ENCODE results near the gene ZNF649.

ZNF649 gene

GRCh38 chr19:51884713-51885112 lies 20.1 kb downstream of the ZNF649 start:
- TF ChIP-seq, protein P1, sequence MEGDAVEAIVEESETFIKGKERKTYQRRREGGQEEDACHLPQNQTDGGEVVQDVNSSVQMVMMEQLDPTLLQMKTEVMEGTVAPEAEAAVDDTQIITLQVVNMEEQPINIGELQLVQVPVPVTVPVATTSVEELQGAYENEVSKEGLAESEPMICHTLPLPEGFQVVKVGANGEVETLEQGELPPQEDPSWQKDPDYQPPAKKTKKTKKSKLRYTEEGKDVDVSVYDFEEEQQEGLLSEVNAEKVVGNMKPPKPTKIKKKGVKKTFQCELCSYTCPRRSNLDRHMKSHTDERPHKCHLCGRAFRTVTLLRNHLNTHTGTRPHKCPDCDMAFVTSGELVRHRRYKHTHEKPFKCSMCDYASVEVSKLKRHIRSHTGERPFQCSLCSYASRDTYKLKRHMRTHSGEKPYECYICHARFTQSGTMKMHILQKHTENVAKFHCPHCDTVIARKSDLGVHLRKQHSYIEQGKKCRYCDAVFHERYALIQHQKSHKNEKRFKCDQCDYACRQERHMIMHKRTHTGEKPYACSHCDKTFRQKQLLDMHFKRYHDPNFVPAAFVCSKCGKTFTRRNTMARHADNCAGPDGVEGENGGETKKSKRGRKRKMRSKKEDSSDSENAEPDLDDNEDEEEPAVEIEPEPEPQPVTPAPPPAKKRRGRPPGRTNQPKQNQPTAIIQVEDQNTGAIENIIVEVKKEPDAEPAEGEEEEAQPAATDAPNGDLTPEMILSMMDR (IDR thresholded peaks at IDR 0.05), result no peak
- H3K27ac Mint-ChIP-seq, result no peak overlapping the region
- H3K4me1 Mint-ChIP-seq, result peaks cover 12% of the 10 kb centered on the region
- H3K27me3 Mint-ChIP-seq (ENCODE audit: low read depth, poor library complexity), result no peaks in the 10 kb centered on the region
- no peak for DNase-seq
- H3K9me3 Mint-ChIP-seq, result peaks cover 97% of the 10 kb centered on the region
- H3K4me3 Mint-ChIP-seq, result no peak overlapping the region
- H3K36me3 Mint-ChIP-seq (ENCODE audit: low read depth), result peaks cover 93% of the 10 kb centered on the region

- H3K36me3 Mint-ChIP-seq (ENCODE audit: low read depth), result peaks cover 93% of the 10 kb centered on the region
- no peaks in the 10 kb centered on the region for H3K27me3 Mint-ChIP-seq (ENCODE audit: low read depth, poor library complexity)
- TF ChIP-seq, protein P1 (IDR thresholded peaks at IDR 0.05), result no peak
- H3K4me3 Mint-ChIP-seq, result no peak overlapping the region
- no peak for DNase-seq
- H3K4me1 Mint-ChIP-seq, result peaks cover 3% of the 10 kb centered on the region
- H3K27ac Mint-ChIP-seq, result no peak overlapping the region
- peaks cover 93% of the 10 kb centered on the region for H3K9me3 Mint-ChIP-seq
These were observed 22.3 kb downstream of the ZNF649 start for GRCh38 chr19:51882518-51882917.

- Mint-ChIP-seq H3K27me3 (ENCODE audit: low read depth, poor library complexity) (peaks cover 3% of the 10 kb centered on the region), H3K4me1 (no peaks in the 10 kb centered on the region), H3K27ac (no peak overlapping the region), H3K4me3 (no peak overlapping the region), H3K36me3 (ENCODE audit: low read depth) (peaks cover 100% of the 10 kb centered on the region), H3K9me3 (peaks cover 100% of the 10 kb centered on the region)
- TF ChIP-seq, protein P1 (IDR thresholded peaks at IDR 0.05), result no peak
- DNase-seq, result no peak
These were observed 31.7 kb downstream of the ZNF649 start for GRCh38 chr19:51873097-51873496.

DNA sequence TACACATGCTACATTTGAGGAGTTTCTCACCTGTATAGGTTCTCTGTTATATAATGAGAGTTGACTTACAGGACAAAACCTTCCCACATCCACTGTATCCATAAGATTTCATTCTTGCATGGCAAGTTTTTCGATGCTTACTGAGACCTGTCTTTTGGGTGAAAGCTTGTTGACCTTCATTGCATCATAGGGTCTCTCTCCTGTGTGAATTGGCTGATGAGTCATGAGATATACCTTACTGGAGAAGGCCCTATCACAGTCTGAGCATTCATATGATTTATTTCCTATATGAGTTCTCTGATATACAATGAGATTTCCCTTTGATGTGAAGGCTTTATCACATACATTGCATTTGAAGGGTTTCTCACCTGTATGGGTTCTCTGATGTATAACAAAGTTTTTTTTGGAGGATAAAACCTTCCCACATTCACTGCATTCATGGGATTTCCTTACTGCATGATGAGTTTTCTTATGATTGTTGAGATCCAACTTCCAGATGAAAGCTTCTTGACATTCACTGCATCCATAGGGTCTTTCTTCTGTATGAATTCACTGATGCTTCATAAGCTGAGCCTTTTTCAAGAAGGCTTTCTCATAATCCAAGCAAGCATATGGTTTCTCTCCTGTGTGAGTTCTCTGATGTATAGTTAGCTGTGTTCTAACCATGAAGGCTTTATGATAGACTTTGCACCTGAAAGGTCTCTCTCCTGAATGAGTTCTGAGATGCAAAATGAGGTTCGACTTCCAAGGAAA lies 42.8 kb downstream of the ZNF649 start:
- TF ChIP-seq, protein P1 (IDR thresholded peaks at IDR 0.05), result no peak
- Mint-ChIP-seq H3K36me3 (ENCODE audit: low read depth) (peaks cover 83% of the 10 kb centered on the region), H3K4me3 (no peak overlapping the region), H3K27me3 (ENCODE audit: low read depth, poor library complexity) (no peaks in the 10 kb centered on the region), H3K4me1 (no peaks in the 10 kb centered on the region), H3K9me3 (peaks cover 99% of the 10 kb centered on the region), H3K27ac (no peak overlapping the region)
- DNase-seq, result no peak
